ENCODE results near the gene ATP11B.

ATP11B gene

GRCh38 chr3:182800508-182800907, 7.2 kb downstream of the ATP11B start:
- in situ Hi-C loops (cut with HindIII; ENCODE audit: low pct_unique_long_range_greater_than_20kb, low sequenced_read_pairs) = no loop called here
- TF ChIP-seq JUND (IDR thresholded peaks at IDR 0.05; ENCODE audit: low read depth) = no peak
- DNase-seq (ENCODE audit: low read depth in 1 of 2, low spot score in 1 of 2) = no peak

DNA sequence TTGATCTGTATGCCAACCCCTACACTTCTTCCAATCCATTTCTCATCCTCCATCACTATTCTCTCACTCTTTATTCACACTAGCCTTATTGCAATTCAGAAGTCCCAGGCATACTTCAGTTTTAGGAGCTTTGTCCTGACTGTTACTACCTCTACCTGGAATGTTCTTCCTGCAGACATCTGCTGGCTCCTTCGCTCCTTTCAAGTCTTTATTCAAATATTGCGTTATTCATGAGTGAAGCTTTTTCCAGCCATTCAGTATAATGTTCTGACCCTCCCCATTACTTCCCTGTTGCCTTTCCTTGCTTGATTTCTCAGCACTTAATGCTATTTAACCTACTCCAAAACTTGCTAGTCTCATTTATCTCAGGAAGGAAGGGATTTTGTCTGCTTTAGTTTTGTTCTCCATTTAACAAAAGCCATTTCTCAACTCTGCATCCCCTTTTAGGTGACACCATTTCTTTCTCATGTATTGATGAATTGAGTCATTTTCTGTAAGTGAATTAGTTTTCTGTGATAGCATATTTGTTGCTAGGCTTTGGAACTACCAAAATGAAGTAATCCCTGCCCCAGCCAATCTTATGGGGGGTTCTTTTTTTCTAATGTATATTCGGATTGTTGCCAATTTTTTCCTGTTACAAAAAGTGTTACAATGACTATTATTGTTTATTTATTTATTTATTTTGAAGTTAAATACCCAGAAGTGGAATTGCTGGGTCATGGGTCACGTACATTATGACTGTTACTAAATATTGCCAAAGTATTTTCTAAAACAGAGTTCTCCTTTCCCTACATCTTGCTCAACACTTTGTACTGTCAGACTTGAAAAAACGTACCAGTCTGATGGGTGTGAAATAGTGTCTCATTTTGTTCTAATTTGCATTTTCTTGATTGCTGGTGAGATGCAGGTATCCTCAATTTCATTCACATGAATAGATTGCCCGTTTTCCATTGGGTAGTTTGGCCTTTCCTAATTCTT, 9.4 kb downstream of the ATP11B start:
- TF ChIP-seq JUND (IDR thresholded peaks at IDR 0.05; ENCODE audit: low read depth) = no peak
- no peak for DNase-seq (ENCODE audit: low read depth in 1 of 2, low spot score in 1 of 2)
- in situ Hi-C loops (cut with HindIII; ENCODE audit: low pct_unique_long_range_greater_than_20kb, low sequenced_read_pairs) = no loop called here

DNA sequence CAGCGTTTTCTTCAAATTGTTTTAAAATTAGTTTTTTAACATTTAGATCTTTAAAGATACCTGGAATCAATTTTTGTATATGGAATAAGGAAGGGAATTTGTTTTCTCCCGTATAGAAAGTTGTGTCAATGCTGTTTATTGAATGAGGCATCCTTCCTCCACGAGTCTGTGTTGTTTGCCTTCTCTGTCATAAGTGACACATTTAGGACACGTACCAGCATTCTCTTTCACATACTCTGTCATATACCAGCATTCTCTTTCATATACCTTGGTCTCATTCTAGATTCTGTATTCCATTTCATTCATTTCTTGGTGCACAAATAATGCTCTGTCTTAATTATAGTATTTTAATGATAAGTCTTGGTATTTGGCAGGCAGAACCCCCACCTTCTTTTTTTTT, 10.3 kb downstream of the ATP11B start:
- in situ Hi-C loops (cut with HindIII; ENCODE audit: low pct_unique_long_range_greater_than_20kb, low sequenced_read_pairs) = no loop called here
- no peak for TF ChIP-seq JUND (IDR thresholded peaks at IDR 0.05; ENCODE audit: low read depth)
- DNase-seq (ENCODE audit: low read depth in 1 of 2, low spot score in 1 of 2) = no peak

DNA sequence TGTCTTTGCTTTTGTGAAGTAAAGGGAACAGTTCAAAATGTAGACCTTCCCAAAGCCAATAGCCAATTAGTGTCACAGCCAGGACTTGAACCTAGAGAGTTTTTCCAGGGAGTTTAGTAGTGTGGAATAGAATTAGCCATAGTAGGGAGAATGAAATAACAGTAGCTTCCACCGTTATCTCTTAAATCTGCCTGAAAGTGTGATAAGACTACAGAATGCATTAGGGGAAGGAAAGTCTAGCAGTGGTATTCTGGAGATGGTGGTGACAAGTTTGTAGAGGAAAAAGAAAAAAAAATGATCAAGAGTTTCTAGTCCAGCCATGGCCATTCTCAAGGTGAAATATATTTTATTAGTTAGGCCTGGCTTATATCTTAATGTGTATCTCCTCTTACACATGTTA, 13.8 kb downstream of the ATP11B start:
- no peak for TF ChIP-seq JUND (IDR thresholded peaks at IDR 0.05; ENCODE audit: low read depth)
- in situ Hi-C loops (cut with HindIII; ENCODE audit: low pct_unique_long_range_greater_than_20kb, low sequenced_read_pairs) = no loop called here
- no peak for DNase-seq (ENCODE audit: low read depth in 1 of 2, low spot score in 1 of 2)

DNA sequence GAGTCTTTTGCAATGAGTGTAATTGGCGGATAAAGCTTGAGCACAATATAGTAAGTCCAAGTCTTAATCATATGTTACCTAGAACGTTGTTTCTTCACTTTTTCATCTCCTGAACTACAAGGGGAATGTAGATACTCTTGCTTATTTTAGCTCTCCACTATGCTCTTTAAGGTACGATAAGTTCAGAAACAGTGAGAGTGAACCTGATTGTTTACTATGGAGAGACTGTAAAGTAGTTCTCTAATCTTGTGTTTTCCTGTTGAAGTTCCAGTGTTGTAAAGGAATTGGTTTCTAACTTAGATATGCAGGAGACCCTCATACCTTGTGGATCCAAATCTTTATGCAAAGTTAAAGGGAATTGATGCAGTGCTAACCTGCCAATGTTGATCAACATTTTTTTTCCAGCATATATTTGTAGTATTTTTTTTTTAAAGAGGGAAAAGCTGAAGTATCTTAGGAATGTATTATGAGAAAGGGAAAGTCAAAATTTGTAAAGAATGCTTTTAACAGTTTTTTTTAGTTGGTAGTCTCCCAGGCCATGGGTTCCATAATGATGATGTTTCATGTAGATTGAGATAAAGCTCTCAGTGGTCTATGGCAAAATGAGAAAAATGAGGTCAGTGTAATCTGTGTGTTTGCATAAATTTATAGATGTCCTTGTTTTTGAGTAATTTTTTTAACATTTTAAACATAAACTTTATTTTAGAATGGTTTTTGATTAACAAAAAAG, 14.9 kb downstream of the ATP11B start:
- in situ Hi-C loops (cut with HindIII; ENCODE audit: low pct_unique_long_range_greater_than_20kb, low sequenced_read_pairs) = no loop called here
- no peak for DNase-seq (ENCODE audit: low read depth in 1 of 2, low spot score in 1 of 2)
- no peak for TF ChIP-seq JUND (IDR thresholded peaks at IDR 0.05; ENCODE audit: low read depth)

GRCh38 chr3:182809531-182809930, 16.2 kb downstream of the ATP11B start:
- in situ Hi-C loops (cut with HindIII; ENCODE audit: low pct_unique_long_range_greater_than_20kb, low sequenced_read_pairs) = no loop called here
- peak; percentile 87; the same call in 1 of the 2 replicates for TF ChIP-seq JUND (IDR thresholded peaks at IDR 0.05; ENCODE audit: low read depth)
- peak in 1 of 2 experiments; percentile 92 for DNase-seq (ENCODE audit: low read depth in 1 of 2, low spot score in 1 of 2)

DNA sequence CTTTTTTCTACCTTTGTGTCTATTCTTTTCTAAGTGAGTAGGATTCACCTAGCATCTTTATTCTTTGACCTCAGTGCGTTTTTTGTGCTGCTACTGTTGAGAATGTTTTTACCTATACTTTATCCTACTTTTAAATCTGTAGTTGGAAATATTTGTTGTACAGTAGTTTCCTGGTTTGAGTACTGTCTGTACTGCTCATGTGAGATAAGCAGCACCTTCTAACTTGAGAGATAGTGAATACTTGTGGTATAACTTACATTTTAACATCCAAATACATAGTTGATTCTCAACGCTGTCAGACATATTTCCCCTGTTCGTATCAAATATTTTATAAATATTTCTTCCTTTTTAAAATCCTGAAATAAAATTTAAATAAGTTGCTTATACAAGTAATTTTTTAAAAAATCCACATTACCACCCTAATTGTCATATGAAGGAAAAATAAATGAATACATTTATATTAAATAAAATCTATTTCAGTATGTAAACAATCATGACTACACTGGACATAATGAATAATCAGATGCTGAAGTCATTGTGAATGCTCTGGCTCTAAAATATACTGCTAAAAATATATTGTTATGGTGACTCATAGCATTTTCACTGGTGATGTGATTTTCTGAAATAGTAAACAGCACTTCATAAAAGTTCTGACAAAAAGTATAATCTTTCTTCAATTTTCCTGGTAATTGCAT, 17.4 kb downstream of the ATP11B start:
- DNase-seq (ENCODE audit: low read depth in 1 of 2, low spot score in 1 of 2) = no peak
- in situ Hi-C loops (cut with HindIII; ENCODE audit: low pct_unique_long_range_greater_than_20kb, low sequenced_read_pairs) = no loop called here
- TF ChIP-seq JUND (IDR thresholded peaks at IDR 0.05; ENCODE audit: low read depth) = no peak

- in situ Hi-C loops (cut with HindIII; ENCODE audit: low pct_unique_long_range_greater_than_20kb, low sequenced_read_pairs) = no loop called here
These were observed 17.9 kb downstream of the ATP11B start for GRCh38 chr3:182811269-182811596.

GRCh38 chr3:182812123-182812522, 18.8 kb downstream of the ATP11B start:
- no peak for TF ChIP-seq JUND (IDR thresholded peaks at IDR 0.05; ENCODE audit: low read depth)

More at GRCh38 chr3:182811269-182811596, 17.9 kb downstream of the ATP11B start:
- DNase-seq (ENCODE audit: low read depth in 1 of 2, low spot score in 1 of 2) = no peak
- TF ChIP-seq JUND (IDR thresholded peaks at IDR 0.05; ENCODE audit: low read depth) = no peak

GRCh38 chr3:182814419-182815062, 21.2 kb downstream of the ATP11B start:
- TF ChIP-seq JUND (IDR thresholded peaks at IDR 0.05; ENCODE audit: low read depth) = no peak
- DNase-seq (ENCODE audit: low read depth in 1 of 2, low spot score in 1 of 2) = no peak
- in situ Hi-C loops (cut with HindIII; ENCODE audit: low pct_unique_long_range_greater_than_20kb, low sequenced_read_pairs) = no loop called here

More at GRCh38 chr3:182812123-182812522, 18.8 kb downstream of the ATP11B start:
- DNase-seq (ENCODE audit: low read depth in 1 of 2, low spot score in 1 of 2) = no peak
- in situ Hi-C loops (cut with HindIII; ENCODE audit: low pct_unique_long_range_greater_than_20kb, low sequenced_read_pairs) = no loop called here

DNA sequence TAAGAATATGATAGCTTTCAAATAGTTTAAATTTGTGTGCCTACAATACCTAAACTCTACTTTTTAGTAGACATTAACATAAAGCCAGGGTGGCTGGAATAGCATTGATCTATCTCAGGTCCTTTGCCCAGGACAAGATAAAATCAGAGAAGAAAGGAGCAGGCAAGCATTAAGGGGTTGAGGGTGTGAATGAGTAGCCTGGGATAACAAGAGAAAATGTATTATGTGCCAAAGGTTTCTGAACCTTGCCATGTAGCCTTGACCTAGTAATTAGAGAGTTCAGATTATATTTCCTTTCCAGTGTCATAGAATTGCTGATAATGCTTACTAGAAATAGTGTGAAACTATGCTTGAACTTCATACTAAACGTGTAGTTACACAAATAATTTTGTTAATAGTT, 22.9 kb downstream of the ATP11B start:
- DNase-seq (ENCODE audit: low read depth in 1 of 2, low spot score in 1 of 2) = no peak
- TF ChIP-seq JUND (IDR thresholded peaks at IDR 0.05; ENCODE audit: low read depth) = no peak
- in situ Hi-C loops (cut with HindIII; ENCODE audit: low pct_unique_long_range_greater_than_20kb, low sequenced_read_pairs) = no loop called here

DNA sequence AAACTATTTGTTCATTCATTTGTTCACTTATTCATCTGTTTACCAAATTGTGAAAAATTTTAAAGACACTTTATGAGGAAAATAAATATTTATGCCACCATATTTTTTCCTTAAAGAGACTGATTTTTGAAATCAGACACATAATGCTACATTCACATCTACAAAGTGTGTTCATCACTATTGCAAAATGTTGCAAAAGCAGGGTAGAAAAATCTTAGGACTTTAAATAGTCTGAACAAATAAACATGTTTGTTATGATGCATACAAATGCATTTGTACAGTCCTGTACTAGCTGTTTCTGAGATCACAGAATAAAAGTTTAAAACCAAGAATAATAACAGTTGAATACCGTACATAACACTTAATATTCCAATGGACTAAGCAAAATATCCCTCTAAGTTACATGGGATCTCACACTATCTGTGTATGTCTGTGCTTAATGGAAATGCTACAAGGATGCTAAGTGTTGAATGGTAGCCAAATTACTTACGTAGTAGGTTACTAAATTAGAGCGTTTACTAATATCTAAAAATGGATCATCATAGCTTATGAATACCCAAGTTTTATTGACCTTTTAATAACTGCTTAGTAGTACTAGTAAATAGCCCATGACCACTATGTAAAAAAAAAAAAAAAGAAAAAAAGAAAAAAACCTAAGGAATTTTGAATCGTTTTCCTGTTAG, 25.1 kb downstream of the ATP11B start:
- in situ Hi-C loops (cut with HindIII; ENCODE audit: low pct_unique_long_range_greater_than_20kb, low sequenced_read_pairs) = no loop called here
- no peak for DNase-seq (ENCODE audit: low read depth in 1 of 2, low spot score in 1 of 2)
- no peak for TF ChIP-seq JUND (IDR thresholded peaks at IDR 0.05; ENCODE audit: low read depth)

Measured in T47D (cell line).